PC-3 (cell line): ENCODE measurements around the gene NR3C1. TPM values are rescaled to one million over a fixed set of nuclear protein-coding genes. Genes with fewer than 3 reads are reported as not detected.

ENCODE experiments used
- ATAC-seq: fragments of 200-7000 bp; cut with Tn5 transposase; 2 replicates; pipeline ENCODE4 v1.9.1; 2020; ENCODE audit warnings: mild to moderate bottlenecking, moderate library complexity
- BruUV-seq: library from RNA; stranded (reverse); fragments of 400-500 nt; replicated peaks from 2 replicates; lab custom pipeline; 2021; lab: Mats Ljungman, UMichigan
- CTCF ChIA-PET: fragments of 300-600 bp; sonication (Branson Sonifier 250); formaldehyde crosslinking; loops from one replicate; lab custom pipeline; 2022; ENCODE audit warnings: antibody characterized with exemption; lab: Charles Lee
- POLR2A ChIA-PET: fragments of 300-600 bp; sonication (Branson Sonifier 250); formaldehyde crosslinking; loops from one replicate; lab custom pipeline; 2022; ENCODE audit warnings: antibody characterized with exemption; ENCODE audit not compliant: unreplicated experiment; lab: Charles Lee
- DNase-seq: peaks from one replicate; pipeline ENCODE4 v3.0.0-alpha.2; 2015
- H2AFZ ChIP-seq: fragments of 300-600 bp; sonication (generic); 2 replicates; pipeline ENCODE4 v1.6.0; 2016; ENCODE audit warnings: antibody characterized with exemption, low read length
- H3F3A ChIP-seq: fragments of 300-600 bp; sonication (generic); one replicate; pipeline ENCODE4 v1.6.0; 2017; ENCODE audit warnings: antibody characterized with exemption, low read length, control low read depth, mild to moderate bottlenecking; ENCODE audit not compliant: unreplicated experiment
- H3K27ac ChIP-seq: fragments of 300-600 bp; sonication (generic); 2 replicates; pipeline ENCODE4 v1.5.1; 2016; ENCODE audit warnings: mild to moderate bottlenecking, low read length
- H3K27me3 ChIP-seq: fragments of 300-600 bp; sonication (generic); 2 replicates; pipeline ENCODE4 v1.6.1; 2016; ENCODE audit warnings: low read length, mixed read lengths
- H3K36me3 ChIP-seq: fragments of 300-600 bp; sonication (generic); 2 replicates; pipeline ENCODE4 v1.6.1; 2016; ENCODE audit warnings: low read depth, mixed run types, low read length, mixed read lengths
- H3K4me1 ChIP-seq: fragments of 300-600 bp; sonication (generic); 2 replicates; pipeline ENCODE4 v1.5.1; 2016; ENCODE audit warnings: low read length; ENCODE audit not compliant: insufficient read depth
- H3K4me2 ChIP-seq: fragments of 300-600 bp; sonication (generic); 2 replicates; pipeline ENCODE4 v1.6.0; 2016; ENCODE audit warnings: low read length
- H3K4me3 ChIP-seq: fragments of 300-600 bp; sonication (generic); 2 replicates; pipeline ENCODE4 v1.5.1; 2016; ENCODE audit warnings: mild to moderate bottlenecking, low read length, mixed read lengths
- H3K79me2 ChIP-seq: fragments of 300-600 bp; sonication (generic); 2 replicates; pipeline ENCODE4 v1.6.1; 2017; ENCODE audit warnings: low read length, mixed read lengths
- H3K9ac ChIP-seq: fragments of 300-600 bp; sonication (generic); 2 replicates; pipeline ENCODE4 v1.6.0; 2016; ENCODE audit warnings: mild to moderate bottlenecking, low read length
- H3K9me2 ChIP-seq: fragments of 300-600 bp; sonication (generic); replicated peaks from 2 replicates; pipeline ENCODE4 v1.6.1; 2016; ENCODE audit warnings: mixed run types, low read length, mixed read lengths
- H3K9me3 ChIP-seq: fragments of 300-600 bp; sonication (generic); 2 replicates; pipeline ENCODE4 v1.6.1; 2016; ENCODE audit warnings: low read length, mixed read lengths
- H4K20me1 ChIP-seq: fragments of 300-600 bp; sonication (generic); 2 replicates; pipeline ENCODE4 v1.6.1; 2016; ENCODE audit warnings: low read length, mixed read lengths
- EZH2 ChIP-seq: fragments of 300-600 bp; sonication (generic); IDR thresholded peaks from one replicate; pipeline ENCODE4 v1.6.1; 2017; ENCODE audit warnings: antibody characterized with exemption, mild to moderate bottlenecking, low read length; ENCODE audit not compliant: unreplicated experiment
- EZH2phosphoT487 ChIP-seq: fragments of 300-600 bp; sonication (generic); IDR thresholded peaks from 2 replicates; pipeline ENCODE4 v1.6.1; 2018; ENCODE audit warnings: mild to moderate bottlenecking, antibody characterized with exemption, low read length, borderline replicate concordance
- intact Hi-C: fragments of 100-400 bp; cut with micrococcal nuclease; formaldehyde crosslinking; loops from 2 replicates; pipeline ENCODE4 v1.9.0; 2023
- total RNA-seq: library from RNA; depleted of rRNA; stranded (reverse); fragments of >200 nt; gene quantifications from 2 replicates; pipeline ENCODE4 v1.2.3, GENCODE V29; 2014
- TF ChIP-seq, protein P1 (sequence below): fragments of 300-600 bp; sonication (generic); conservative IDR thresholded peaks from 2 replicates; pipeline ENCODE4 v1.5.1; 2017; ENCODE audit warnings: antibody characterized with exemption, low read depth, mild to moderate bottlenecking, low read length

Gene NR3C1
- total RNA-seq, 1 experiment from 2014 or later = 13.0 TPM

DNA sequence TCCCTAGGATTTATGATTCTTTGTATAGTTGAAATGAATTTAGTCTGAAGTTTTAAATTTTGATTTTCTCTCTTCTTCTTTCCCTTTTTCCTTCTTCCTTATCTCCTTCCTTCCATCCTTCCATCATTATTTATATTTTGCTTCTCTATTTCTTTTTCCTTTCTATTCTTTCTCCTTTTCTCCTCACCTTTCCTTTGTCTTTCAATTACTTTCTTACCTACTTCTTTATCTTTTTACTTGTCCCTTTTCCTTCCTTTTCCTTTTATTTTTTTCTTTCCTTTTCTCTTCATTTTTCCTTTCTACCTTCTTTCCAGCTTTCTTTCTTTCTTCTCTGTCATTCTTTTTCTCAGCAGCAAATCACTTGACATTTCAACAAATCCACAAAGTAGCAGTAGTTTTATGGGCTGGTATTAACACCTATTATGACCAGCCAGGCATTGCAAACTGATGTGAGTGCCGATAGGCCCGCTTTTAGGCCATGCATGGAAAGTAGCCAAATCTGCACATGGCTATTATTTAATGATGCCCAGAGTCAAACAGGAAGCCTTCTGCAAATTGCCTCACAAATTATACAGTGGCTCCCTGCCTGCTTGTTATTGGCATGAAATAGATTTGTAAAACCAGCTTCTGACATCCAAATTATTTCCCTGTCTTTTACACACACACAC, 37.1 kb upstream of the NR3C1 start:
- no peaks in the 10 kb centered on the region for H3K9me3 ChIP-seq
- intact Hi-C loops = no loop called here
- no peaks in the 10 kb centered on the region for H3K27me3 ChIP-seq
- H4K20me1 ChIP-seq = no peaks in the 10 kb centered on the region
- H3F3A ChIP-seq = no peaks in the 10 kb centered on the region
- no peak overlapping the region for H3K27ac ChIP-seq
- peaks cover 10% of the 10 kb centered on the region; the same call in 1 of the 2 replicates for H3K4me1 ChIP-seq
- TF ChIP-seq EZH2phosphoT487 = no peak
- no peak for TF ChIP-seq EZH2
- TF ChIP-seq, protein P1, sequence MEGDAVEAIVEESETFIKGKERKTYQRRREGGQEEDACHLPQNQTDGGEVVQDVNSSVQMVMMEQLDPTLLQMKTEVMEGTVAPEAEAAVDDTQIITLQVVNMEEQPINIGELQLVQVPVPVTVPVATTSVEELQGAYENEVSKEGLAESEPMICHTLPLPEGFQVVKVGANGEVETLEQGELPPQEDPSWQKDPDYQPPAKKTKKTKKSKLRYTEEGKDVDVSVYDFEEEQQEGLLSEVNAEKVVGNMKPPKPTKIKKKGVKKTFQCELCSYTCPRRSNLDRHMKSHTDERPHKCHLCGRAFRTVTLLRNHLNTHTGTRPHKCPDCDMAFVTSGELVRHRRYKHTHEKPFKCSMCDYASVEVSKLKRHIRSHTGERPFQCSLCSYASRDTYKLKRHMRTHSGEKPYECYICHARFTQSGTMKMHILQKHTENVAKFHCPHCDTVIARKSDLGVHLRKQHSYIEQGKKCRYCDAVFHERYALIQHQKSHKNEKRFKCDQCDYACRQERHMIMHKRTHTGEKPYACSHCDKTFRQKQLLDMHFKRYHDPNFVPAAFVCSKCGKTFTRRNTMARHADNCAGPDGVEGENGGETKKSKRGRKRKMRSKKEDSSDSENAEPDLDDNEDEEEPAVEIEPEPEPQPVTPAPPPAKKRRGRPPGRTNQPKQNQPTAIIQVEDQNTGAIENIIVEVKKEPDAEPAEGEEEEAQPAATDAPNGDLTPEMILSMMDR = no peak
- ATAC-seq (no peak), DNase-seq (no peak)
- no peak overlapping the region for H3K4me3 ChIP-seq
- BruUV-seq = no TSS peak
- CTCF ChIA-PET = no interaction called here
- POLR2A ChIA-PET = no interaction called here
- H3K9ac ChIP-seq = no peak overlapping the region
- no peak overlapping the region for H3K4me2 ChIP-seq
- H3K9me2 ChIP-seq = no peaks in the 10 kb centered on the region
- H3K36me3 ChIP-seq = no peaks in the 10 kb centered on the region
- no peaks in the 10 kb centered on the region for H3K79me2 ChIP-seq
- no peak overlapping the region for H2AFZ ChIP-seq

DNA sequence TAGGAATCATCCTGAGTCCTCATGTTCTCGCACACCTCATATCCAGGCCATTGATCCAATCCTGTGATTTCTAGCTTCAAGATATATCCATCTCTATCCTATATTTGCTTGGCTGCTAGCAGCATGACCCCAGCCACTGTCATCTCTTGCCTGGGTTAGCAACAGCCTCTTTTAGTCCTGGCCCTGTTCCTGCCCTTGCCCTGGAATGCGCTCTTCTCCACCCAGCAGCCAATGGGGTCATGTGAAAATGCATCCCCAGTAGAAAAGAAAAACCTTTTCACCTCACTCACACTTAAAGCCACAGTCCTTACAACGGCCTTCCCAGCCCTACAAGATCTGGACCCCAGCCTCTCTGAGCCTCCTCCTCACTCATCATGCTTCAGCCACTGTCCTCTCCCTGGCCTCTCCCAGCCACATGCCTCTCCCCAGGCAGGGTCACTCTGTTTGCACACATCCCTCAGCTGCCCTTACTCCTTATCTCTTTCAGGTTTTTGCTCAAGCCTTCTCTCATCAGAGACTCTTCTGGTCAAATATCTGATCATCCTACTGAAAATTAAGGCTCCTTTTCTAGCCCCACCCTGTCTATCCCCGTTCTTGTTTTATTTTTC, 34.3 kb upstream of the NR3C1 start:
- Histone ChIP-seq H2AFZ (no peak overlapping the region), H3K4me2 (no peak overlapping the region), H3K4me1 (peaks cover 10% of the 10 kb centered on the region; the same call in 1 of the 2 replicates), H3K79me2 (no peaks in the 10 kb centered on the region), H3K9ac (no peak overlapping the region), H3K27ac (no peak overlapping the region), H3F3A (no peaks in the 10 kb centered on the region), H3K9me2 (no peaks in the 10 kb centered on the region), H3K9me3 (no peaks in the 10 kb centered on the region), H3K27me3 (no peaks in the 10 kb centered on the region), H3K4me3 (no peak overlapping the region), H3K36me3 (no peaks in the 10 kb centered on the region), H4K20me1 (no peaks in the 10 kb centered on the region)
- ATAC-seq (no peak), DNase-seq (no peak)
- ChIA-PET POLR2A (no interaction called here), CTCF (no interaction called here)
- TF ChIP-seq, protein P1 = no peak
- TF ChIP-seq EZH2 (no peak), EZH2phosphoT487 (no peak)
- no TSS peak for BruUV-seq
- intact Hi-C loops = no loop called here

DNA sequence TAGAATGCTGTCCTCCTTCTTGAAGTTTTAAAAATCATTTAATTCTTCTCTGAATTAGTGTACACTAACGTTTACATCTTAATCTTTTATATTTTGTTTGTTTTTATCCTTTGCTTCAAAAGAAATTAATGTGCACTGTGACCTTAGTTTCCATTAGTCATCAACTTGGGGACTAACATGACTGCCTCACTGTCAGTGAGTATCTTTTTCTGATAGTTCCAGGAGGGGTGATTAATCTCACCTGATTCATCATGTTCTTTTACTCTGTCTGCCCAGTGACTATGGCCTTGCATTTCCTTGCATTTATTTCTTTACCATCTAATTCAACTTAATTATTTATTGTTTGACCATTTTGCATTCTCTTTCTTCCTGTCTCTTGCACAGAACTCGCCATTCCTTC, 33.4 kb upstream of the NR3C1 start:
- Histone ChIP-seq H3K4me3 (no peak overlapping the region), H3K36me3 (no peaks in the 10 kb centered on the region), H3K9ac (no peak overlapping the region), H3K9me3 (no peaks in the 10 kb centered on the region), H4K20me1 (no peaks in the 10 kb centered on the region), H3K79me2 (no peaks in the 10 kb centered on the region), H3F3A (no peaks in the 10 kb centered on the region), H3K4me2 (peak overlapping the region; percentile 3; the same call in 1 of the 2 replicates), H3K4me1 (peaks cover 10% of the 10 kb centered on the region; the same call in 1 of the 2 replicates), H3K27ac (no peak overlapping the region), H3K27me3 (no peaks in the 10 kb centered on the region), H3K9me2 (no peaks in the 10 kb centered on the region), H2AFZ (no peak overlapping the region)
- ATAC-seq = peak; percentile 87
- TF ChIP-seq, protein P1 = no peak
- TF ChIP-seq EZH2phosphoT487 (no peak), EZH2 (no peak)
- CTCF ChIA-PET = no interaction called here
- BruUV-seq = no TSS peak
- peak; percentile 66 for DNase-seq
- intact Hi-C loops = no loop called here
- POLR2A ChIA-PET = no interaction called here
